ENCODE measurements around the gene SPHKAP. TPM values are rescaled to one million over a fixed set of nuclear protein-coding genes. Genes with fewer than 3 reads are reported as not detected.
"Not testable (repeated sequence)": the region's sequence is repeated elsewhere in the genome, so short reads cannot be mapped to it uniquely, and the experiment has no call there.

The SPHKAP gene
- total and polyA plus RNA-seq, 7 donors: 0.15 to 0.83 (median 0.41) TPM; not detected in 2

DNA sequence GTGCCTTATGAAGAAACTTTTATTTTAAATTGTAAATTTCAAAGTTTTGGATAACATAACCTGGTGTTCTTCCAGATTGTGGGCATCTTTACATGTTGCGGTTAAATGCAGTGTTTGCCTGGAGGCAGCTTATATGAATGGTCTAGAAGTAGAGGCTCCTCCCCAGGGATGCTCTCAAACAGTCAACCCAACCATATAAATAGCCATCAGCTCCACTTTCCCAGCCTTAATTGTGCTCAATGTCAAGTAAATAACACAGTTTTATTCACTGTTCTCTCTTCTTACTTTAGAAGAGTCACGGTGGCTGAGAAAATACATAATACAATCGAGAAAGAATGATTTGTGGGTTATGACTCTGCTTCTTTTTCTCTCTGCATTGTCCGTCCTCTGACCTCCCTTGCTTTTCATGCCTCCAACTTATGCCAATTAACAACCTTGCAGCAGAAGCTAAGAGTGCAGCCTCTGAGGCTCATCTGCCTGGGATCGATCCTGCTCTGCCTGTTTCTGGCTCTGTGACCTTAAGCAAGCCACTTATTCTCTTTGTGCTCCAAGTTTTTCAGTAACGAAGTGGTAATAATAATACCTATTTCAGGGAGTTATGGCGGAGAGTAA is 209.8 kb downstream of the SPHKAP start:
- Histone ChIP-seq H3K36me3 (no peaks in the 10 kb centered on the region), H3K9me3 (no peaks in the 10 kb centered on the region), H3K27me3 (no peaks in the 10 kb centered on the region), H3K4me1 (no peaks in the 10 kb centered on the region), H3K27ac (no peak overlapping the region), H3K4me3 (no peak overlapping the region)
- TF ChIP-seq, protein P1, sequence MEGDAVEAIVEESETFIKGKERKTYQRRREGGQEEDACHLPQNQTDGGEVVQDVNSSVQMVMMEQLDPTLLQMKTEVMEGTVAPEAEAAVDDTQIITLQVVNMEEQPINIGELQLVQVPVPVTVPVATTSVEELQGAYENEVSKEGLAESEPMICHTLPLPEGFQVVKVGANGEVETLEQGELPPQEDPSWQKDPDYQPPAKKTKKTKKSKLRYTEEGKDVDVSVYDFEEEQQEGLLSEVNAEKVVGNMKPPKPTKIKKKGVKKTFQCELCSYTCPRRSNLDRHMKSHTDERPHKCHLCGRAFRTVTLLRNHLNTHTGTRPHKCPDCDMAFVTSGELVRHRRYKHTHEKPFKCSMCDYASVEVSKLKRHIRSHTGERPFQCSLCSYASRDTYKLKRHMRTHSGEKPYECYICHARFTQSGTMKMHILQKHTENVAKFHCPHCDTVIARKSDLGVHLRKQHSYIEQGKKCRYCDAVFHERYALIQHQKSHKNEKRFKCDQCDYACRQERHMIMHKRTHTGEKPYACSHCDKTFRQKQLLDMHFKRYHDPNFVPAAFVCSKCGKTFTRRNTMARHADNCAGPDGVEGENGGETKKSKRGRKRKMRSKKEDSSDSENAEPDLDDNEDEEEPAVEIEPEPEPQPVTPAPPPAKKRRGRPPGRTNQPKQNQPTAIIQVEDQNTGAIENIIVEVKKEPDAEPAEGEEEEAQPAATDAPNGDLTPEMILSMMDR (IDR thresholded peaks at IDR 0.05): no peak
- TF ChIP-seq EP300 (IDR thresholded peaks at IDR 0.05) (no peak), POLR2AphosphoS5 (IDR thresholded peaks at IDR 0.05) (no peak), POLR2A (IDR thresholded peaks at IDR 0.05) (no peak)
- intact Hi-C loops (cut with DNase I): no loop called here
- WGBS, 2 donors: 86 to 88% methylated on average over 7 of the region's 7 CpGs
- DNase-seq: no peak

GRCh38 chr2:227960317-227960716 is 221.2 kb downstream of the SPHKAP start:
- TF ChIP-seq, protein P1 (IDR thresholded peaks at IDR 0.05): no peak
- H3K27ac ChIP-seq: no peak overlapping the region
- no peaks in the 10 kb centered on the region for H3K36me3 ChIP-seq
- intact Hi-C loops (cut with DNase I): no loop called here
- no peak overlapping the region for H3K4me3 ChIP-seq
- no peak for DNase-seq
- no peaks in the 10 kb centered on the region for H3K4me1 ChIP-seq
- H3K27me3 ChIP-seq: no peaks in the 10 kb centered on the region
- H3K9me3 ChIP-seq: peaks cover 0 to 4% (median 0%) of the 10 kb centered on the region in 4 donors
- 21 to 77% methylated on average over 3 of the region's 3 CpGs for WGBS, 2 donors

DNA sequence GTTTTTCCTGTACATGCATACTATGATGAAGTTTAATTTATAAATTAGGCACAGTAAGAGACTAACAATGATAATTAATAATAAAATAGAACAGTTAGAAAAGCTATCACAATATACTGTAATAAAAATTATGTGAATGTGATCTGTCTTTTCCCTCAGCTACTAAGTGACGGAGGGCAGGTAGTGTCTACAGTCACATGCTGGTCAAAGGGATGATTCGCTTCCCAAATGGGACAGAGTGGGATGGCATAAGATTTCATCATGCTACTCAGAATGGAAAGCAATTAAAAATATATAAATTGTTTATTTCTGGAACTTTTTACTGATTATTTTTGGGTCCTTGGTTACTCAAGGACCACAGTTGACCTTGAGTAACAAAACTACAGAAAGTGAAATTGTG is 238.5 kb downstream of the SPHKAP start:
- no peak overlapping the region for H3K27ac ChIP-seq
- H3K4me3 ChIP-seq: no peak overlapping the region
- DNase-seq: no peak
- no peak for TF ChIP-seq EP300 (IDR thresholded peaks at IDR 0.05)
- H3K36me3 ChIP-seq: no peaks in the 10 kb centered on the region
- H3K4me1 ChIP-seq: no peaks in the 10 kb centered on the region
- intact Hi-C loops (cut with DNase I): no loop called here
- 73 to 92% methylated on average over 2 of the region's 2 CpGs for WGBS, 2 donors
- no peaks in the 10 kb centered on the region for H3K9me3 ChIP-seq
- no peaks in the 10 kb centered on the region for H3K27me3 ChIP-seq

DNA sequence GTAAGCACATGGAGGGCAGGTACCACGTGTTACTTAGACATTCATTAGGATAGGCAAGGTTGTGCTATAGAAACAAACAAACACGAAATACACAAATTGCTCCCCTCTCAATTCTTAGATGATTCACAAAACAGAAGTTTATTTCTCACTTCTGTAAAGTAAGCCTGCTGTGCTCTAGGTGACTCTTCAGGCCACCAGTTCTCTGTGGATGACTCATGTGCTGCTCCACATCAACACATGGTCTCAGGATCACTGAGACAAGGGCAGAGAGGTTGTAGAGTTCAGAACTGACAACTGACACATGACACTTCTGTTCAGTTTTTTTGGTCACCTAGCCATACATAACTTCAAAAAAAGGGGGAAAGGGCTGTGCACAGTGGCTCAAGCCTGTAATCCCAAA is 239.5 kb downstream of the SPHKAP start:
- Histone ChIP-seq H3K4me3 (no peak overlapping the region), H3K9me3 (no peaks in the 10 kb centered on the region), H3K36me3 (no peaks in the 10 kb centered on the region), H3K27ac (no peak overlapping the region), H3K4me1 (no peaks in the 10 kb centered on the region), H3K27me3 (no peaks in the 10 kb centered on the region)
- 78 to 81% methylated on average over 2 of the region's 2 CpGs for WGBS, 2 donors
- TF ChIP-seq POLR2A (IDR thresholded peaks at IDR 0.05): no peak
- no peak for TF ChIP-seq POLR2AphosphoS5 (IDR thresholded peaks at IDR 0.05)
- TF ChIP-seq, protein P1 (IDR thresholded peaks at IDR 0.05): no peak
- no peak for TF ChIP-seq EP300 (IDR thresholded peaks at IDR 0.05)
- intact Hi-C loops (cut with DNase I): no loop called here
- DNase-seq: no peak

GRCh38 chr2:227939271-227940027 is 242.0 kb downstream of the SPHKAP start:
- 33 to 58% methylated on average over 11 of the region's 11 CpGs for WGBS, 2 donors
- DNase-seq: no peak
- Histone ChIP-seq H3K9me3 (no peaks in the 10 kb centered on the region), H3K27me3 (no peaks in the 10 kb centered on the region), H3K36me3 (no peaks in the 10 kb centered on the region), H3K4me1 (no peaks in the 10 kb centered on the region), H3K4me3 (no peak overlapping the region), H3K27ac (no peak overlapping the region)
- TF ChIP-seq, protein P1 (IDR thresholded peaks at IDR 0.05): no peak
- TF ChIP-seq EP300 (IDR thresholded peaks at IDR 0.05) (no peak), POLR2A (IDR thresholded peaks at IDR 0.05) (no peak), POLR2AphosphoS5 (IDR thresholded peaks at IDR 0.05) (no peak)
- intact Hi-C loops (cut with DNase I): no loop called here

DNA sequence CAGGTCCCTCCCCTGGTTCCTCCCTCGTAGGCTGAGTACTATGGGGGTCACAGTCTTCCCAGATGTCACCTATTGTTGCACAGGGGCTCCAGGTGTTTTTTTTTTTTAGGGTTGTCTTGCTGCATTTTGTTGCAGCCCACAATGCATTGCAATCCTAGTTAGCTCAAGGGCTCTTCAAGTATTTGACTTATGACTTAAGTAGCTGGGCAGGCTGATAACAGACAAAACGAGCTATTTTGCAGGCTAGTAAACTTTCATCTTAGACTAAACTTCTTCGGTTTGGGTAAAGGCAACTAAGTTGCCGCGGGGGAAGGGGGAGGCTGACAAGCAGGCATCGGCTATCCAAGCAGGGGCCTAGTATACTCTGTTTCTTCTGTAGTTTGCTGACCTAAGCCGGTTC is 245.2 kb downstream of the SPHKAP start:
- H3K27me3 ChIP-seq; H3K36me3 ChIP-seq; H3K4me3 ChIP-seq; intact Hi-C loops (cut with DNase I); H3K27ac ChIP-seq; H3K4me1 ChIP-seq; H3K9me3 ChIP-seq; DNase-seq: not testable (repeated sequence)
- 70 to 74% methylated on average over 7 of the region's 7 CpGs for WGBS, 2 donors
